ENCODE data around the gene COLEC12.

Gene COLEC12

GRCh38 chr18:470661-471501 lies 29.6 kb downstream of the COLEC12 start:
- no peak overlapping the region for H3K4me3 Mint-ChIP-seq
- no peak for DNase-seq
- H3K9me3 Mint-ChIP-seq, result no peaks in the 10 kb centered on the region
- ATAC-seq, result no peak
- H3K27me3 Mint-ChIP-seq, result peaks cover 29% of the 10 kb centered on the region
- H3K27ac Mint-ChIP-seq, result no peak overlapping the region
- H3K4me1 Mint-ChIP-seq, result no peaks in the 10 kb centered on the region

GRCh38 chr18:468955-469790 lies 31.3 kb downstream of the COLEC12 start:
- Mint-ChIP-seq H3K27ac (no peak overlapping the region), H3K4me3 (no peak overlapping the region), H3K4me1 (no peaks in the 10 kb centered on the region), H3K27me3 (peaks cover 36% of the 10 kb centered on the region), H3K9me3 (no peaks in the 10 kb centered on the region)
- no peak for DNase-seq
- no peak for ATAC-seq

- H3K27ac Mint-ChIP-seq, result no peak overlapping the region
- no peaks in the 10 kb centered on the region for H3K9me3 Mint-ChIP-seq
- no peak for ATAC-seq
- H3K4me3 Mint-ChIP-seq, result no peak overlapping the region
- H3K4me1 Mint-ChIP-seq, result no peaks in the 10 kb centered on the region
- no peak for DNase-seq
- H3K27me3 Mint-ChIP-seq, result peaks cover 40% of the 10 kb centered on the region
These were observed 36.5 kb downstream of the COLEC12 start for GRCh38 chr18:463827-464541.

- Mint-ChIP-seq H3K9me3 (no peaks in the 10 kb centered on the region), H3K4me1 (no peaks in the 10 kb centered on the region), H3K27me3 (peaks cover 40% of the 10 kb centered on the region), H3K27ac (no peak overlapping the region), H3K4me3 (no peak overlapping the region)
- ATAC-seq, result no peak
- DNase-seq, result no peak
These were observed 37.1 kb downstream of the COLEC12 start for GRCh38 chr18:463403-463802.

- Mint-ChIP-seq H3K27me3 (peaks cover 31% of the 10 kb centered on the region), H3K4me3 (no peak overlapping the region), H3K4me1 (no peaks in the 10 kb centered on the region), H3K27ac (no peak overlapping the region), H3K9me3 (no peaks in the 10 kb centered on the region)
- ATAC-seq (no peak), DNase-seq (no peak)
These were observed 38.7 kb downstream of the COLEC12 start for GRCh38 chr18:461762-462161.

GRCh38 chr18:460791-461190 lies 39.7 kb downstream of the COLEC12 start:
- Mint-ChIP-seq H3K27me3 (peaks cover 23% of the 10 kb centered on the region), H3K27ac (no peak overlapping the region), H3K9me3 (no peaks in the 10 kb centered on the region), H3K4me1 (no peaks in the 10 kb centered on the region), H3K4me3 (no peak overlapping the region)
- no peak for DNase-seq
- no peak for ATAC-seq

- no peaks in the 10 kb centered on the region for H3K4me1 Mint-ChIP-seq
- no peak overlapping the region for H3K27ac Mint-ChIP-seq
- peaks cover 23% of the 10 kb centered on the region for H3K27me3 Mint-ChIP-seq
- no peaks in the 10 kb centered on the region for H3K9me3 Mint-ChIP-seq
- no peak overlapping the region for H3K4me3 Mint-ChIP-seq
- DNase-seq (no peak), ATAC-seq (no peak)
These were observed 40.5 kb downstream of the COLEC12 start for GRCh38 chr18:459814-460593.

- H3K4me3 Mint-ChIP-seq, result no peak overlapping the region
- H3K9me3 Mint-ChIP-seq, result peaks cover 10 to 22% of the 10 kb centered on the region in 2 donors
- H3K27me3 Mint-ChIP-seq, result peaks cover 10% of the 10 kb centered on the region
- no peak overlapping the region for H3K27ac Mint-ChIP-seq
- H3K4me1 Mint-ChIP-seq, result no peaks in the 10 kb centered on the region
- no peak for DNase-seq
- ATAC-seq, result no peak
These were observed 42.7 kb downstream of the COLEC12 start for GRCh38 chr18:457521-458412.

GRCh38 chr18:457140-457519 lies 43.4 kb downstream of the COLEC12 start:
- H3K9me3 Mint-ChIP-seq, result peaks cover 10 to 28% of the 10 kb centered on the region in 2 donors
- no peak overlapping the region for H3K4me3 Mint-ChIP-seq
- no peaks in the 10 kb centered on the region for H3K4me1 Mint-ChIP-seq
- DNase-seq, result no peak
- no peak for ATAC-seq
- no peak overlapping the region for H3K27ac Mint-ChIP-seq
- H3K27me3 Mint-ChIP-seq, result peaks cover 8% of the 10 kb centered on the region

GRCh38 chr18:456361-457139 lies 44.0 kb downstream of the COLEC12 start:
- Mint-ChIP-seq H3K4me1 (no peaks in the 10 kb centered on the region), H3K9me3 (peaks cover 10 to 30% of the 10 kb centered on the region in 2 donors), H3K27ac (no peak overlapping the region), H3K4me3 (no peak overlapping the region), H3K27me3 (peaks cover 8% of the 10 kb centered on the region)
- DNase-seq (no peak), ATAC-seq (no peak)

GRCh38 chr18:453400-453799 lies 47.1 kb downstream of the COLEC12 start:
- DNase-seq (no peak), ATAC-seq (no peak)
- Mint-ChIP-seq H3K9me3 (peaks cover 14 to 45% of the 10 kb centered on the region in 2 donors), H3K27ac (no peak overlapping the region), H3K27me3 (peaks cover 8% of the 10 kb centered on the region), H3K4me1 (no peaks in the 10 kb centered on the region), H3K4me3 (no peak overlapping the region)

GRCh38 chr18:452816-453215 lies 47.7 kb downstream of the COLEC12 start:
- no peak for DNase-seq
- H3K4me3 Mint-ChIP-seq, result no peak overlapping the region
- no peaks in the 10 kb centered on the region for H3K4me1 Mint-ChIP-seq

GRCh38 chr18:449374-449773 lies 51.1 kb downstream of the COLEC12 start:
- no peak for ATAC-seq
- H3K4me3 Mint-ChIP-seq, result no peak overlapping the region
- H3K9me3 Mint-ChIP-seq, result peaks cover 14 to 39% of the 10 kb centered on the region in 2 donors
- DNase-seq, result no peak
- H3K4me1 Mint-ChIP-seq, result no peaks in the 10 kb centered on the region
- H3K27me3 Mint-ChIP-seq, result peaks cover 8% of the 10 kb centered on the region
- no peak overlapping the region for H3K27ac Mint-ChIP-seq

More at GRCh38 chr18:452816-453215, 47.7 kb downstream of the COLEC12 start:
- Mint-ChIP-seq H3K9me3 (peaks cover 14 to 45% of the 10 kb centered on the region in 2 donors), H3K27me3 (peaks cover 8% of the 10 kb centered on the region), H3K27ac (no peak overlapping the region)
- no peak for ATAC-seq
